Gastrocnemius medialis (tissue), 4 donors: ENCODE results near the gene RIMBP2.

Experiments
- CTCF ChIP-seq, 5 experiments: fragments of 450-650 bp in 3 of 5; fragments of 200-600 bp in 2 of 5; sonication (generic) in 2 of 5; IDR thresholded peaks in 4 of 5; conservative IDR thresholded peaks in 1 of 5; 1 replicate in 4 of 5; 2 replicates in 1 of 5; pipeline ENCODE4 v1.5.1; 2016 to 2019; ENCODE audit warnings: antibody characterized with exemption in 5 of 5, mild to moderate bottlenecking in 3 of 5, moderate library complexity in 3 of 5
- POLR2A ChIP-seq, 2 donors: fragments of 450-650 bp; IDR thresholded peaks; one replicate each; pipeline ENCODE4 v1.6.1; 2017; ENCODE audit warnings: antibody characterized with exemption in 2 of 2, mild to moderate bottlenecking in 2 of 2, moderate library complexity in 2 of 2

DNA sequence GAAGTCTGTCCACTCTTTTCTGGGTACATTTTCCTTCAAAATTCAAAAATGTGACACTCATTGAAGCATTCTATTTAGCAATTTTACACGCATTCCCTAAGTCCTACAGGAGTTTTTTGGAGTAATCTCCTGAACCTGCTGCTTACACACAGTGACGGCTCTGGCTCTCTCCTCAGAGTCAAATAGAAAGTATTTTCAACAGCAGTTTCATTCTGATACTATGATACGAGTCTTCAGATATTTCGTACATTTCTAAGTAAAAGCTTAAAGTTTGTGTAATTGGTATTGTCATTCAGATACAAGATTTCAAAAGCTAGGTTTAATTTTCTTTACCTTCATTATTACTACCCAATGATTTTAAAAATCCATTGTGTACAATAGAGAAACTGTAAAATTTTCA is 342.0 kb downstream of the RIMBP2 start:
- TF ChIP-seq CTCF (IDR thresholded peaks at IDR 0.05 in 4 of 5, conservative IDR thresholded peaks at IDR 0.05 in 1 of 5): no peak
- no peak for TF ChIP-seq POLR2A (IDR thresholded peaks at IDR 0.05)
